Activated naive CD8-positive, alpha-beta T cell (primary cell): ENCODE data around the gene PLXNA2.

ENCODE experiments used
- H3K27ac Mint-ChIP-seq: one replicate; pipeline ENCODE4 v1.8.0; 2021; ENCODE audit warnings: mixed read lengths
- H3K27me3 Mint-ChIP-seq: one replicate; pipeline ENCODE4 v1.8.0; 2021; ENCODE audit warnings: mixed read lengths
- H3K36me3 Mint-ChIP-seq: one replicate; pipeline ENCODE4 v1.8.0; 2021; ENCODE audit warnings: mixed read lengths
- H3K4me1 Mint-ChIP-seq: one replicate; pipeline ENCODE4 v1.8.0; 2021; ENCODE audit warnings: low read depth, mixed read lengths
- H3K4me3 Mint-ChIP-seq: one replicate; pipeline ENCODE4 v1.8.0; 2021; ENCODE audit warnings: mild to moderate bottlenecking, mixed read lengths
- H3K9me3 Mint-ChIP-seq: one replicate; pipeline ENCODE4 v1.8.0; 2021; ENCODE audit warnings: low read depth, mixed read lengths

PLXNA2 gene

GRCh38 chr1:208137193-208137592, 107.0 kb downstream of the PLXNA2 start:
- no peaks in the 10 kb centered on the region for H3K9me3 Mint-ChIP-seq
- H3K27ac Mint-ChIP-seq, result no peak overlapping the region
- H3K36me3 Mint-ChIP-seq, result no peaks in the 10 kb centered on the region
- no peak overlapping the region for H3K4me3 Mint-ChIP-seq
- H3K4me1 Mint-ChIP-seq, result no peaks in the 10 kb centered on the region
- no peaks in the 10 kb centered on the region for H3K27me3 Mint-ChIP-seq

GRCh38 chr1:208136459-208137182, 107.6 kb downstream of the PLXNA2 start:
- Mint-ChIP-seq H3K27me3 (no peaks in the 10 kb centered on the region), H3K4me1 (peaks cover 4% of the 10 kb centered on the region), H3K9me3 (no peaks in the 10 kb centered on the region), H3K27ac (no peak overlapping the region), H3K36me3 (no peaks in the 10 kb centered on the region), H3K4me3 (no peak overlapping the region)

GRCh38 chr1:208135354-208135753, 108.8 kb downstream of the PLXNA2 start:
- peaks cover 3% of the 10 kb centered on the region for H3K27me3 Mint-ChIP-seq
- no peak overlapping the region for H3K4me3 Mint-ChIP-seq
- H3K4me1 Mint-ChIP-seq, result peaks cover 4% of the 10 kb centered on the region
- H3K9me3 Mint-ChIP-seq, result no peaks in the 10 kb centered on the region
- H3K36me3 Mint-ChIP-seq, result no peaks in the 10 kb centered on the region
- no peak overlapping the region for H3K27ac Mint-ChIP-seq

GRCh38 chr1:208134491-208134890, 109.7 kb downstream of the PLXNA2 start:
- Mint-ChIP-seq H3K9me3 (no peaks in the 10 kb centered on the region), H3K4me1 (peaks cover 4% of the 10 kb centered on the region), H3K27me3 (peaks cover 3% of the 10 kb centered on the region), H3K4me3 (no peak overlapping the region), H3K36me3 (no peaks in the 10 kb centered on the region), H3K27ac (no peak overlapping the region)

GRCh38 chr1:208133355-208133754, 110.8 kb downstream of the PLXNA2 start:
- H3K27me3 Mint-ChIP-seq, result peaks cover 3% of the 10 kb centered on the region
- H3K36me3 Mint-ChIP-seq, result no peaks in the 10 kb centered on the region
- peaks cover 4% of the 10 kb centered on the region for H3K4me1 Mint-ChIP-seq
- H3K27ac Mint-ChIP-seq, result no peak overlapping the region
- H3K9me3 Mint-ChIP-seq, result no peaks in the 10 kb centered on the region
- no peak overlapping the region for H3K4me3 Mint-ChIP-seq

DNA sequence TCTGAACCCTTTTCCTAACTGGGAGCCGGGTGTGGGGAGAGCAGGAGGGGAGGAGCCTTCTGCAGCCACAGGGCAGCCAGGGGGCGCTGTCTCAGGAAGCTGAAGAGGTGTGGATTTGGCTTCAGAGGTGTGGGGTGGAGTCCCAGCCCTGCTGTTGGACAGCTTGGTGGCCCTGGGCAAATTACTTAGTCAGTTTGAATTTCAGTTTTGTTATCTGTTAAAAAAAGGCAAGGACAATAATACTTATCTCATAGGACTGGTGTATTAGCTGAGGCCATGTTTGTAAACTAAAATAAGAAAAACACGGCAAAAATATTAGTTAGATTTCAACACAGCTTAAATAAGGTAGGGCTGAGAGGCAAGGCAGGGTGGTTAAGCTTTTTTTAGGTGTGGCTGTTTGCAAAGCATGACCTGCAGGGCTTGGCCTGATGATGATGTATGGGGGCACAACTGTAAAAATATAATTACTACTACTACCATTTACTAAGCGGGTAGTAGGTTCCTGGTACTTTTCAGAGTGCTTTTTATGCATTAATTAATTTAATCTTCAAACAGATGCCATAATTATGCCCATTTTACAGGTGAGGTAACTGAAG, 111.8 kb downstream of the PLXNA2 start:
- no peak overlapping the region for H3K4me3 Mint-ChIP-seq
- H3K36me3 Mint-ChIP-seq, result no peaks in the 10 kb centered on the region
- H3K27me3 Mint-ChIP-seq, result peaks cover 3% of the 10 kb centered on the region
- H3K9me3 Mint-ChIP-seq, result no peaks in the 10 kb centered on the region
- H3K4me1 Mint-ChIP-seq, result peaks cover 4% of the 10 kb centered on the region
- H3K27ac Mint-ChIP-seq, result no peak overlapping the region

DNA sequence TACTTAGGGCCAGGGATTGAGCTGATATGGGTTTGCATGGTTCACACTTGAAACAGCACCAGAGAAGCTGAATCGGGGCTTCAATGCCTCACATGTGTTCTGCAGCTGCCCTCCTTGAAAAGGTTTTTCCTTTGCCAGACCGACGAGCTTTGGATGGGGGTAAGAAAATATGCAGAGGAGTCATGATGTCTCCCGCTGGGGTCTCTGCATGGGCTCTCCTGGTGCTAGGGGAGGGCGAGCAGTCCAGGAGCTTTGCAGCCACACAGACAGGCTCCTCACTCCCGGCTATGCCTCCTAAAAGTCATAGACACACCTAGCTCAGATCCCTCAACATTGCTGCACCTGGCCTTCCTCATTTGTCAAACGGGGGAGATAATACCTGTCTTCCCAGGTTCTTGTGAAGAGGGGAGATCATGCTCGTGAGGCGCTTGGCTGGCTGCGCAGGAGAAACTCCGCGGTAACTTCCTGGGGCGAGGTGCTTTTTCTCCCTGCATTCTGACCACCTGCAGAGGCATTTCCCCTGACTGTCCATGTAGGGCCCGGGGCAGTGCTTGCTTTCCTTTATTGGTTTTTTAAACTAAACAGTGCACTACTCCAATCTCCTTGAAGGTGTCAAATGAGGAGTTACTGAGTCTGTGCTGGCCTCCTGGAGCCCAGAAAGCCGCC, 112.4 kb downstream of the PLXNA2 start:
- no peaks in the 10 kb centered on the region for H3K36me3 Mint-ChIP-seq
- no peaks in the 10 kb centered on the region for H3K9me3 Mint-ChIP-seq
- H3K27me3 Mint-ChIP-seq, result peaks cover 3% of the 10 kb centered on the region
- peaks cover 4% of the 10 kb centered on the region for H3K4me1 Mint-ChIP-seq
- H3K4me3 Mint-ChIP-seq, result no peak overlapping the region
- H3K27ac Mint-ChIP-seq, result no peak overlapping the region

GRCh38 chr1:208129487-208129886, 114.7 kb downstream of the PLXNA2 start:
- Mint-ChIP-seq H3K9me3 (no peaks in the 10 kb centered on the region), H3K4me3 (no peak overlapping the region), H3K4me1 (peaks cover 4% of the 10 kb centered on the region), H3K27ac (no peak overlapping the region), H3K36me3 (no peaks in the 10 kb centered on the region), H3K27me3 (peaks cover 3% of the 10 kb centered on the region)

GRCh38 chr1:208129060-208129459, 115.1 kb downstream of the PLXNA2 start:
- H3K4me1 Mint-ChIP-seq, result peaks cover 4% of the 10 kb centered on the region
- no peak overlapping the region for H3K4me3 Mint-ChIP-seq
- no peak overlapping the region for H3K27ac Mint-ChIP-seq
- H3K9me3 Mint-ChIP-seq, result no peaks in the 10 kb centered on the region
- peaks cover 3% of the 10 kb centered on the region for H3K27me3 Mint-ChIP-seq
- no peaks in the 10 kb centered on the region for H3K36me3 Mint-ChIP-seq

DNA sequence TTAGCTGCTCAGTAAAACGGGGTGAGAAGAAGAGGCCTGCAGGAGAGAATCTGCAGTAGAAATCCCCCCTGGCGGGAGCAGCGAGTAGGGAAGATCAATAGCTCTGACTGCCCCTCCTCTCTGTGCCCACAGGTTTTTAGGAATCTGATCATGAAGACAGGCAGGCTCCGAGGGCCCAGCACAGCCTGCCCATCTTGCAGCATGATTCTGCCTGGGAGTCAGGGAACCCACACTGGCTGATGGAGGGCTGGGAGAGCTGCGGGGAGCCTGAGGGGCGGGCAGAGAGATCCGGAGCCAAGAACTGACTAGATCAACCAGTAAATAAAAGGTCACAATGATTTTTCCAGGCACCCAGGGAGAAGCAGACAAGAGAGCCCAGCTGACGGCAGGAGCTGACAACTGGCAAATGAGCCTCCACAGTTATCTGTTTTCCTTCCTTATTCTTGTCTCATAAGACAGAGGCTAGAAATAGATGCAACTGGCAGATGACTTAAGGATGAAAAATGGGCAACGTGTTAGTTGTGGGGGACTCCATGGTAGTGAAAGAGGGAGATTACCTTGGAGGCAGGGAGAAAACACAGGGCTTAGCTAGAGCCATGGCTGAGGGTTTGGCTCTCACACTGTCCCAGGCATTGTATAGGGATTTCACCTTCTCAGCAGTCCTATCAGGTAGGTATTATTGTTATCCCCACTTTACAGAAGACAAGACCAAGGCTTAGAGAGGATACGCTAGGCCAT, 116.2 kb downstream of the PLXNA2 start:
- Mint-ChIP-seq H3K27ac (no peak overlapping the region), H3K4me3 (no peak overlapping the region), H3K4me1 (peaks cover 4% of the 10 kb centered on the region), H3K36me3 (no peaks in the 10 kb centered on the region), H3K9me3 (no peaks in the 10 kb centered on the region), H3K27me3 (peaks cover 3% of the 10 kb centered on the region)

- Mint-ChIP-seq H3K4me1 (peaks cover 4% of the 10 kb centered on the region), H3K27me3 (peaks cover 3% of the 10 kb centered on the region), H3K4me3 (no peak overlapping the region), H3K36me3 (no peaks in the 10 kb centered on the region), H3K9me3 (no peaks in the 10 kb centered on the region), H3K27ac (no peak overlapping the region)
Observed at GRCh38 chr1:208127284-208127683, 116.9 kb downstream of the PLXNA2 start.

- no peaks in the 10 kb centered on the region for H3K4me1 Mint-ChIP-seq
- H3K9me3 Mint-ChIP-seq, result no peaks in the 10 kb centered on the region
- peaks cover under 1% of the 10 kb centered on the region for H3K27me3 Mint-ChIP-seq
Observed at GRCh38 chr1:208126108-208126507, 118.1 kb downstream of the PLXNA2 start.

GRCh38 chr1:208122612-208123358, 121.4 kb downstream of the PLXNA2 start:
- H3K36me3 Mint-ChIP-seq, result no peaks in the 10 kb centered on the region
- H3K4me3 Mint-ChIP-seq, result no peak overlapping the region
- no peak overlapping the region for H3K27ac Mint-ChIP-seq
- no peaks in the 10 kb centered on the region for H3K4me1 Mint-ChIP-seq
- no peaks in the 10 kb centered on the region for H3K27me3 Mint-ChIP-seq
- no peaks in the 10 kb centered on the region for H3K9me3 Mint-ChIP-seq

More at GRCh38 chr1:208126108-208126507, 118.1 kb downstream of the PLXNA2 start:
- Mint-ChIP-seq H3K27ac (no peak overlapping the region), H3K4me3 (no peak overlapping the region), H3K36me3 (no peaks in the 10 kb centered on the region)

- Mint-ChIP-seq H3K4me3 (no peak overlapping the region), H3K27ac (no peak overlapping the region), H3K27me3 (no peaks in the 10 kb centered on the region), H3K36me3 (no peaks in the 10 kb centered on the region), H3K4me1 (no peaks in the 10 kb centered on the region), H3K9me3 (no peaks in the 10 kb centered on the region)
Observed at GRCh38 chr1:208121813-208122364, 122.3 kb downstream of the PLXNA2 start.
